ENCODE results near the gene IRS2.

The IRS2 gene

GRCh38 chr13:109816112-109816807 lies 29.9 kb upstream of the IRS2 start:
- no peak overlapping the region for H2AFZ ChIP-seq (ENCODE audit: low read depth, low read length)
- no peak overlapping the region for H3K4me3 ChIP-seq (ENCODE audit: low read length)

GRCh38 chr13:109815651-109816050 lies 29.3 kb upstream of the IRS2 start:
- H2AFZ ChIP-seq (ENCODE audit: low read depth, low read length), result no peak overlapping the region
- no peak overlapping the region for H3K4me3 ChIP-seq (ENCODE audit: low read length)
- H3K27me3 ChIP-seq (ENCODE audit: insufficient read depth, low read length), result no peaks in the 10 kb centered on the region
- no peaks in the 10 kb centered on the region for H3K9me3 ChIP-seq (ENCODE audit: low read length)
- H3K36me3 ChIP-seq (ENCODE audit: insufficient read depth, low read length), result no peaks in the 10 kb centered on the region
- H3K4me1 ChIP-seq (ENCODE audit: insufficient read depth, low read length), result peaks cover 15% of the 10 kb centered on the region

More at GRCh38 chr13:109816112-109816807, 29.9 kb upstream of the IRS2 start:
- Histone ChIP-seq H3K36me3 (ENCODE audit: insufficient read depth, low read length) (no peaks in the 10 kb centered on the region), H3K9me3 (ENCODE audit: low read length) (no peaks in the 10 kb centered on the region), H3K4me1 (ENCODE audit: insufficient read depth, low read length) (peaks cover 15% of the 10 kb centered on the region), H3K27me3 (ENCODE audit: insufficient read depth, low read length) (peaks cover 2% of the 10 kb centered on the region)

- H3K4me1 ChIP-seq (ENCODE audit: insufficient read depth, low read length), result peaks cover 15% of the 10 kb centered on the region
- no peaks in the 10 kb centered on the region for H3K36me3 ChIP-seq (ENCODE audit: insufficient read depth, low read length)
- H3K27me3 ChIP-seq (ENCODE audit: insufficient read depth, low read length), result no peaks in the 10 kb centered on the region
- H2AFZ ChIP-seq (ENCODE audit: low read depth, low read length), result no peak overlapping the region
- no peak overlapping the region for H3K4me3 ChIP-seq (ENCODE audit: low read length)
- H3K9me3 ChIP-seq (ENCODE audit: low read length), result no peaks in the 10 kb centered on the region
Measured at GRCh38 chr13:109813663-109814062, 27.3 kb upstream of the IRS2 start.

GRCh38 chr13:109812382-109812781 lies 26.0 kb upstream of the IRS2 start:
- H3K4me3 ChIP-seq (ENCODE audit: low read length), result no peak overlapping the region
- no peaks in the 10 kb centered on the region for H3K36me3 ChIP-seq (ENCODE audit: insufficient read depth, low read length)
- H3K4me1 ChIP-seq (ENCODE audit: insufficient read depth, low read length), result peaks cover 14% of the 10 kb centered on the region
- no peaks in the 10 kb centered on the region for H3K27me3 ChIP-seq (ENCODE audit: insufficient read depth, low read length)
- H3K9me3 ChIP-seq (ENCODE audit: low read length), result no peaks in the 10 kb centered on the region
- no peak overlapping the region for H2AFZ ChIP-seq (ENCODE audit: low read depth, low read length)

- H3K4me1 ChIP-seq (ENCODE audit: insufficient read depth, low read length), result no peaks in the 10 kb centered on the region
- no peaks in the 10 kb centered on the region for H3K27me3 ChIP-seq (ENCODE audit: insufficient read depth, low read length)
- no peaks in the 10 kb centered on the region for H3K9me3 ChIP-seq (ENCODE audit: low read length)
- H2AFZ ChIP-seq (ENCODE audit: low read depth, low read length), result no peak overlapping the region
- H3K36me3 ChIP-seq (ENCODE audit: insufficient read depth, low read length), result no peaks in the 10 kb centered on the region
- H3K4me3 ChIP-seq (ENCODE audit: low read length), result no peak overlapping the region
Measured at GRCh38 chr13:109810761-109811510, 24.6 kb upstream of the IRS2 start.

- H3K4me1 ChIP-seq (ENCODE audit: insufficient read depth, low read length), result no peaks in the 10 kb centered on the region
- H3K4me3 ChIP-seq (ENCODE audit: low read length), result no peak overlapping the region
- H2AFZ ChIP-seq (ENCODE audit: low read depth, low read length), result no peak overlapping the region
- no peaks in the 10 kb centered on the region for H3K9me3 ChIP-seq (ENCODE audit: low read length)
- H3K36me3 ChIP-seq (ENCODE audit: insufficient read depth, low read length), result no peaks in the 10 kb centered on the region
- H3K27me3 ChIP-seq (ENCODE audit: insufficient read depth, low read length), result no peaks in the 10 kb centered on the region
Measured at GRCh38 chr13:109809216-109809932, 23.0 kb upstream of the IRS2 start.

GRCh38 chr13:109807345-109807744 lies 21.0 kb upstream of the IRS2 start:
- Histone ChIP-seq H3K27me3 (ENCODE audit: insufficient read depth, low read length) (no peaks in the 10 kb centered on the region), H3K9me3 (ENCODE audit: low read length) (no peaks in the 10 kb centered on the region), H3K4me1 (ENCODE audit: insufficient read depth, low read length) (no peaks in the 10 kb centered on the region), H2AFZ (ENCODE audit: low read depth, low read length) (no peak overlapping the region), H3K4me3 (ENCODE audit: low read length) (no peak overlapping the region), H3K36me3 (ENCODE audit: insufficient read depth, low read length) (no peaks in the 10 kb centered on the region)

- Histone ChIP-seq H3K9me3 (ENCODE audit: low read length) (no peaks in the 10 kb centered on the region), H3K4me1 (ENCODE audit: insufficient read depth, low read length) (no peaks in the 10 kb centered on the region), H3K27me3 (ENCODE audit: insufficient read depth, low read length) (no peaks in the 10 kb centered on the region), H3K4me3 (ENCODE audit: low read length) (no peak overlapping the region), H3K36me3 (ENCODE audit: insufficient read depth, low read length) (no peaks in the 10 kb centered on the region), H2AFZ (ENCODE audit: low read depth, low read length) (no peak overlapping the region)
Measured at GRCh38 chr13:109804654-109805053, 18.3 kb upstream of the IRS2 start.

GRCh38 chr13:109803825-109804224 lies 17.4 kb upstream of the IRS2 start:
- Histone ChIP-seq H2AFZ (ENCODE audit: low read depth, low read length) (no peak overlapping the region), H3K4me1 (ENCODE audit: insufficient read depth, low read length) (no peaks in the 10 kb centered on the region), H3K9me3 (ENCODE audit: low read length) (no peaks in the 10 kb centered on the region), H3K27me3 (ENCODE audit: insufficient read depth, low read length) (no peaks in the 10 kb centered on the region), H3K36me3 (ENCODE audit: insufficient read depth, low read length) (no peaks in the 10 kb centered on the region), H3K4me3 (ENCODE audit: low read length) (no peak overlapping the region)

- H3K9me3 ChIP-seq (ENCODE audit: low read length), result no peaks in the 10 kb centered on the region
- no peak overlapping the region for H2AFZ ChIP-seq (ENCODE audit: low read depth, low read length)
- H3K36me3 ChIP-seq (ENCODE audit: insufficient read depth, low read length), result no peaks in the 10 kb centered on the region
- H3K4me1 ChIP-seq (ENCODE audit: insufficient read depth, low read length), result no peaks in the 10 kb centered on the region
- no peaks in the 10 kb centered on the region for H3K27me3 ChIP-seq (ENCODE audit: insufficient read depth, low read length)
- H3K4me3 ChIP-seq (ENCODE audit: low read length), result no peak overlapping the region
Measured at GRCh38 chr13:109802936-109803335, 16.6 kb upstream of the IRS2 start.

- H3K9me3 ChIP-seq (ENCODE audit: low read length), result no peaks in the 10 kb centered on the region
- no peaks in the 10 kb centered on the region for H3K27me3 ChIP-seq (ENCODE audit: insufficient read depth, low read length)
- H3K4me3 ChIP-seq (ENCODE audit: low read length), result no peak overlapping the region
- no peak overlapping the region for H2AFZ ChIP-seq (ENCODE audit: low read depth, low read length)
- no peaks in the 10 kb centered on the region for H3K36me3 ChIP-seq (ENCODE audit: insufficient read depth, low read length)
- no peaks in the 10 kb centered on the region for H3K4me1 ChIP-seq (ENCODE audit: insufficient read depth, low read length)
Measured at GRCh38 chr13:109795011-109795410, 8.6 kb upstream of the IRS2 start.

GRCh38 chr13:109794095-109794494 lies 7.7 kb upstream of the IRS2 start:
- Histone ChIP-seq H3K4me3 (ENCODE audit: low read length) (no peak overlapping the region), H3K36me3 (ENCODE audit: insufficient read depth, low read length) (no peaks in the 10 kb centered on the region), H2AFZ (ENCODE audit: low read depth, low read length) (no peak overlapping the region), H3K9me3 (ENCODE audit: low read length) (no peaks in the 10 kb centered on the region), H3K4me1 (ENCODE audit: insufficient read depth, low read length) (peaks cover 2% of the 10 kb centered on the region), H3K27me3 (ENCODE audit: insufficient read depth, low read length) (no peaks in the 10 kb centered on the region)

- Histone ChIP-seq H3K4me1 (ENCODE audit: insufficient read depth, low read length) (peaks cover 9% of the 10 kb centered on the region), H3K9me3 (ENCODE audit: low read length) (no peaks in the 10 kb centered on the region), H3K27me3 (ENCODE audit: insufficient read depth, low read length) (no peaks in the 10 kb centered on the region), H2AFZ (ENCODE audit: low read depth, low read length) (no peak overlapping the region), H3K4me3 (ENCODE audit: low read length) (no peak overlapping the region), H3K36me3 (ENCODE audit: insufficient read depth, low read length) (no peaks in the 10 kb centered on the region)
Measured at GRCh38 chr13:109792416-109793059, 6.2 kb upstream of the IRS2 start.
